Measurements from ENCODE around the gene BIRC7. TPM values are rescaled to one million over a fixed set of nuclear protein-coding genes. Genes with fewer than 3 reads are reported as not detected.

BIRC7 gene
- total RNA-seq (ENCODE audit: low replicate concordance): 1.2 TPM in 1 of 2 replicates, not detected in the other
- long read RNA-seq: 0 reads

- H3K9me3 Mint-ChIP-seq: no peaks in the 10 kb centered on the region
- DNase-seq (ENCODE audit: extremely low spot score, unreplicated experiment): no peak
- H3K4me3 Mint-ChIP-seq: no peak within 1 kb of the TSS
- no peak within 1 kb of the TSS for H3K27ac Mint-ChIP-seq
- H3K27me3 Mint-ChIP-seq: peaks cover 11% of the 10 kb centered on the region
- peaks cover 16% of the 10 kb centered on the region for H3K4me1 Mint-ChIP-seq (ENCODE audit: unreplicated experiment)
- no peaks in the 10 kb centered on the region for H3K36me3 Mint-ChIP-seq
- TF ChIP-seq, protein P1, sequence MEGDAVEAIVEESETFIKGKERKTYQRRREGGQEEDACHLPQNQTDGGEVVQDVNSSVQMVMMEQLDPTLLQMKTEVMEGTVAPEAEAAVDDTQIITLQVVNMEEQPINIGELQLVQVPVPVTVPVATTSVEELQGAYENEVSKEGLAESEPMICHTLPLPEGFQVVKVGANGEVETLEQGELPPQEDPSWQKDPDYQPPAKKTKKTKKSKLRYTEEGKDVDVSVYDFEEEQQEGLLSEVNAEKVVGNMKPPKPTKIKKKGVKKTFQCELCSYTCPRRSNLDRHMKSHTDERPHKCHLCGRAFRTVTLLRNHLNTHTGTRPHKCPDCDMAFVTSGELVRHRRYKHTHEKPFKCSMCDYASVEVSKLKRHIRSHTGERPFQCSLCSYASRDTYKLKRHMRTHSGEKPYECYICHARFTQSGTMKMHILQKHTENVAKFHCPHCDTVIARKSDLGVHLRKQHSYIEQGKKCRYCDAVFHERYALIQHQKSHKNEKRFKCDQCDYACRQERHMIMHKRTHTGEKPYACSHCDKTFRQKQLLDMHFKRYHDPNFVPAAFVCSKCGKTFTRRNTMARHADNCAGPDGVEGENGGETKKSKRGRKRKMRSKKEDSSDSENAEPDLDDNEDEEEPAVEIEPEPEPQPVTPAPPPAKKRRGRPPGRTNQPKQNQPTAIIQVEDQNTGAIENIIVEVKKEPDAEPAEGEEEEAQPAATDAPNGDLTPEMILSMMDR (conservative IDR thresholded peaks at IDR 0.05): no peak
Observed at GRCh38 chr20:63235399-63235983, at the start of gene BIRC7. Gene BIRC7 (plus strand): TSS chr20:63235905. CDS start chr20:63236097, 192 bp downstream.

- no peaks in the 10 kb centered on the region for H3K9me3 Mint-ChIP-seq
- H3K27ac Mint-ChIP-seq: no peak overlapping the region
- no peaks in the 10 kb centered on the region for H3K4me1 Mint-ChIP-seq (ENCODE audit: unreplicated experiment)
- H3K36me3 Mint-ChIP-seq: no peaks in the 10 kb centered on the region
- H3K27me3 Mint-ChIP-seq: peaks cover 41% of the 10 kb centered on the region
- no peak for DNase-seq (ENCODE audit: extremely low spot score, unreplicated experiment)
- no peak overlapping the region for H3K4me3 Mint-ChIP-seq
- TF ChIP-seq, protein P1 (conservative IDR thresholded peaks at IDR 0.05): no peak
Observed at GRCh38 chr20:63186084-63186483, 49.6 kb upstream of the BIRC7 start.

GRCh38 chr20:63186528-63187316 is 49.0 kb upstream of the BIRC7 start:
- Mint-ChIP-seq H3K4me1 (ENCODE audit: unreplicated experiment) (no peaks in the 10 kb centered on the region), H3K27me3 (peaks cover 34% of the 10 kb centered on the region), H3K4me3 (no peak overlapping the region), H3K9me3 (no peaks in the 10 kb centered on the region), H3K27ac (no peak overlapping the region), H3K36me3 (no peaks in the 10 kb centered on the region)
- TF ChIP-seq, protein P1 (conservative IDR thresholded peaks at IDR 0.05): no peak
- no peak for DNase-seq (ENCODE audit: extremely low spot score, unreplicated experiment)

- Mint-ChIP-seq H3K4me1 (ENCODE audit: unreplicated experiment) (no peaks in the 10 kb centered on the region), H3K36me3 (no peaks in the 10 kb centered on the region), H3K9me3 (no peaks in the 10 kb centered on the region), H3K27me3 (peaks cover 26% of the 10 kb centered on the region), H3K4me3 (no peak overlapping the region), H3K27ac (no peak overlapping the region)
- DNase-seq (ENCODE audit: extremely low spot score, unreplicated experiment): no peak
- TF ChIP-seq, protein P1 (conservative IDR thresholded peaks at IDR 0.05): no peak
Observed at GRCh38 chr20:63187338-63188158, 48.2 kb upstream of the BIRC7 start.

GRCh38 chr20:63188159-63188442 is 47.6 kb upstream of the BIRC7 start:
- Mint-ChIP-seq H3K27me3 (peaks cover 21% of the 10 kb centered on the region), H3K4me3 (no peak overlapping the region), H3K27ac (no peak overlapping the region), H3K36me3 (no peaks in the 10 kb centered on the region), H3K4me1 (ENCODE audit: unreplicated experiment) (no peaks in the 10 kb centered on the region), H3K9me3 (no peaks in the 10 kb centered on the region)
- TF ChIP-seq, protein P1 (conservative IDR thresholded peaks at IDR 0.05): no peak
- DNase-seq (ENCODE audit: extremely low spot score, unreplicated experiment): no peak
